Activated T-cell treated with anti-CD3 and anti-CD28 coated beads for 1 hour (primary cell): Measurements from ENCODE around the gene MSANTD2.

Experiments used
- DNase-seq: peaks from one replicate; pipeline ENCODE4 v3.0.0-alpha.2; 2020; ENCODE audit warnings: low read depth

Gene MSANTD2

GRCh38 chr11:124800226-124800929 is at the start of gene MSANTD2:
Gene MSANTD2 (minus strand): TSS chr11:124800406. CDS start chr11:124800380, 26 bp downstream.
- peak; percentile 63 for DNase-seq

- no peak for DNase-seq
Observed at GRCh38 chr11:124846070-124846673, 46.0 kb upstream of the MSANTD2 start.

- no peak for DNase-seq
Observed at GRCh38 chr11:124844664-124845079, 44.5 kb upstream of the MSANTD2 start.

GRCh38 chr11:124843616-124843910 is 43.4 kb upstream of the MSANTD2 start:
- DNase-seq, result no peak

GRCh38 chr11:124842305-124842704 is 42.1 kb upstream of the MSANTD2 start:
- no peak for DNase-seq

- no peak for DNase-seq
Observed at GRCh38 chr11:124841840-124842239, 41.6 kb upstream of the MSANTD2 start.

GRCh38 chr11:124841201-124841600 is 41.0 kb upstream of the MSANTD2 start:
- DNase-seq, result no peak

- DNase-seq, result no peak
Observed at GRCh38 chr11:124840666-124841065, 40.5 kb upstream of the MSANTD2 start.

- no peak for DNase-seq
Observed at GRCh38 chr11:124839972-124840621, 39.9 kb upstream of the MSANTD2 start.

- no peak for DNase-seq
Observed at GRCh38 chr11:124839128-124839971, 39.1 kb upstream of the MSANTD2 start.

- no peak for DNase-seq
Observed at GRCh38 chr11:124838805-124839127, 38.6 kb upstream of the MSANTD2 start.

- DNase-seq, result no peak
Observed at GRCh38 chr11:124837491-124837856, 37.3 kb upstream of the MSANTD2 start.

- no peak for DNase-seq
Observed at GRCh38 chr11:124835918-124836317, 35.7 kb upstream of the MSANTD2 start.

GRCh38 chr11:124834526-124835180 is 34.4 kb upstream of the MSANTD2 start:
- no peak for DNase-seq

GRCh38 chr11:124832571-124832970 is 32.4 kb upstream of the MSANTD2 start:
- DNase-seq, result no peak

- no peak for DNase-seq
Observed at GRCh38 chr11:124831897-124832296, 31.7 kb upstream of the MSANTD2 start.

- no peak for DNase-seq
Observed at GRCh38 chr11:124830749-124831148, 30.5 kb upstream of the MSANTD2 start.

GRCh38 chr11:124829986-124830385 is 29.8 kb upstream of the MSANTD2 start:
- DNase-seq, result no peak

- DNase-seq, result no peak
Observed at GRCh38 chr11:124825876-124826275, 25.7 kb upstream of the MSANTD2 start.

GRCh38 chr11:124823512-124824376 is 23.5 kb upstream of the MSANTD2 start:
- no peak for DNase-seq

GRCh38 chr11:124821995-124822730 is 22.0 kb upstream of the MSANTD2 start:
- DNase-seq, result no peak
